ENCODE data around the gene RND2. TPM values are rescaled to one million over a fixed set of nuclear protein-coding genes. Genes with fewer than 3 reads are reported as not detected.
A peak's percentile ranks its signal among the peaks of the same experiment; 100 is the strongest.

Gene RND2
- total RNA-seq, 2 donors from 2014 or later: 36.1 to 55.5 TPM

DNA sequence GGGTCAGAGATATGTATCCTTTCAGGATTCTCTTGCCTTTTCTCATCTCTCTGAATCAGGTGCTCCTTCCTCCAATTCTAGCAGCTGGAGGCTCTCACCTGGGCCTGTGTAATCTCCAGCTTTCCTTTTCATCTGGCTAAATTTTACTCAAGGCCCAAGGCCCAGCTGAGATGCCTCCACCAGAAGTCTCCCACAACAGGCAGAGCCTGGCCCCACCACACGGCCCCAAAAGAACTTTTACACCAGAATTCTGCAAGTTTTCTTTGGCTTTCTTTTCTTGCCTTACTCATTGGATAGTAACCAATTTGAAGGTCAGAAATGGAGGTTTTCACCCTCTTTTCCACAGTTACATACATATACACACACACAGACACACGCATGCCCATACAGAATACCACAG, 14.6 kb downstream of the RND2 start:
- H3K4me1 ChIP-seq (ENCODE audit: control insufficient read depth, insufficient read depth, low read length): peaks cover 23% of the 10 kb centered on the region
- no peak for TF ChIP-seq CTCF (conservative IDR thresholded peaks at IDR 0.05)
- Mint-ChIP-seq H3K4me3 (no peak overlapping the region), H3K36me3 (ENCODE audit: low read depth) (peaks cover 2% of the 10 kb centered on the region), H3K27ac (peak overlapping the region; percentile 61), H3K4me1 (peaks cover 64% of the 10 kb centered on the region), H3K27me3 (ENCODE audit: insufficient read depth) (no peaks in the 10 kb centered on the region), H3K9me3 (no peaks in the 10 kb centered on the region)
- no peaks in the 10 kb centered on the region for H3K27me3 ChIP-seq (ENCODE audit: control insufficient read depth, insufficient read depth, low read length, poor library complexity, severe bottlenecking)
- no peak for DNase-seq
- H3K27ac ChIP-seq (ENCODE audit: low read depth, low read length): no peak overlapping the region
- no peaks in the 10 kb centered on the region for H3K9me3 ChIP-seq (ENCODE audit: control insufficient read depth, low read length)
- H3K36me3 ChIP-seq (ENCODE audit: control insufficient read depth, insufficient read depth, low read length): no peaks in the 10 kb centered on the region
- 90 to 100% methylated on average over 2 of the region's 2 CpGs for WGBS, 2 experiments (ENCODE audit: insufficient coverage in 1 of 2, insufficient read length in 1 of 2)
- H3K4me3 ChIP-seq (ENCODE audit: low read length): no peak overlapping the region
- H3K9ac ChIP-seq (ENCODE audit: extremely low read depth, low read length, poor library complexity, severe bottlenecking): no peak overlapping the region

GRCh38 chr17:43040655-43041054, 15.6 kb downstream of the RND2 start:
- Histone ChIP-seq H3K9ac (ENCODE audit: extremely low read depth, low read length, poor library complexity, severe bottlenecking) (no peak overlapping the region), H3K4me1 (ENCODE audit: control insufficient read depth, insufficient read depth, low read length) (peaks cover 21% of the 10 kb centered on the region), H3K4me3 (ENCODE audit: low read length) (no peak overlapping the region), H3K27me3 (ENCODE audit: control insufficient read depth, insufficient read depth, low read length, poor library complexity, severe bottlenecking) (no peaks in the 10 kb centered on the region), H3K36me3 (ENCODE audit: control insufficient read depth, insufficient read depth, low read length) (no peaks in the 10 kb centered on the region), H3K9me3 (ENCODE audit: control insufficient read depth, low read length) (no peaks in the 10 kb centered on the region), H3K27ac (ENCODE audit: low read depth, low read length) (peak overlapping the region; percentile 62)
- H3K36me3 Mint-ChIP-seq (ENCODE audit: low read depth): peaks cover 7% of the 10 kb centered on the region
- H3K4me3 Mint-ChIP-seq: no peak overlapping the region
- H3K27ac Mint-ChIP-seq: peak overlapping the region; percentile 46
- H3K9me3 Mint-ChIP-seq: no peaks in the 10 kb centered on the region
- H3K27me3 Mint-ChIP-seq (ENCODE audit: insufficient read depth): no peaks in the 10 kb centered on the region
- H3K4me1 Mint-ChIP-seq: peaks cover 56% of the 10 kb centered on the region
- TF ChIP-seq CTCF (conservative IDR thresholded peaks at IDR 0.05): no peak
- WGBS, 2 experiments (ENCODE audit: insufficient coverage in 1 of 2, insufficient read length in 1 of 2): 80% methylated on average over 2 of the region's 2 CpGs; no CpG with 5 or more reads in 1 of the 2 experiments
- DNase-seq: no peak

- WGBS, 2 experiments (ENCODE audit: insufficient coverage in 1 of 2, insufficient read length in 1 of 2): 57% methylated on average over 3 to 5 of the region's 5 CpGs
- H3K4me3 ChIP-seq (ENCODE audit: low read length): peak overlapping the region; percentile 6
- no peaks in the 10 kb centered on the region for H3K27me3 ChIP-seq (ENCODE audit: control insufficient read depth, insufficient read depth, low read length, poor library complexity, severe bottlenecking)
- Mint-ChIP-seq H3K9me3 (no peaks in the 10 kb centered on the region), H3K4me1 (peaks cover 46% of the 10 kb centered on the region), H3K27me3 (ENCODE audit: insufficient read depth) (no peaks in the 10 kb centered on the region), H3K36me3 (ENCODE audit: low read depth) (peaks cover 10% of the 10 kb centered on the region), H3K4me3 (no peak overlapping the region), H3K27ac (peak overlapping the region; percentile 91)
- H3K36me3 ChIP-seq (ENCODE audit: control insufficient read depth, insufficient read depth, low read length): peaks cover 6% of the 10 kb centered on the region
- H3K9me3 ChIP-seq (ENCODE audit: control insufficient read depth, low read length): no peaks in the 10 kb centered on the region
- H3K27ac ChIP-seq (ENCODE audit: low read depth, low read length): peak overlapping the region; percentile 58
- H3K4me1 ChIP-seq (ENCODE audit: control insufficient read depth, insufficient read depth, low read length): peaks cover 14% of the 10 kb centered on the region
- no peak for TF ChIP-seq CTCF (conservative IDR thresholded peaks at IDR 0.05)
- H3K9ac ChIP-seq (ENCODE audit: extremely low read depth, low read length, poor library complexity, severe bottlenecking): peak overlapping the region; percentile 8
- peak; percentile 72 for DNase-seq
Observed at GRCh38 chr17:43042025-43042628, 17.1 kb downstream of the RND2 start.

Data from endodermal cell (in vitro differentiated cells).